BLaER1 treated with 17β-estradiol and CSF1 and Interleukin-3, amounts not matched to agents 10 nM and 100 nM (cell line): ENCODE results near the gene ADGRA1.
A peak's percentile ranks its signal among the peaks of the same experiment; 100 is the strongest.

Experiments
- H3K27ac ChIP-seq, 11 experiments: shearing (Covaris generic); formaldehyde crosslinking; 2 replicates each; pipeline ENCODE4 v1.8.1; 2022
- H3K27me3 ChIP-seq, 11 experiments: shearing (Covaris generic); formaldehyde crosslinking; 2 replicates each; pipeline ENCODE4 v1.8.1; 2022
- H3K36me3 ChIP-seq, 11 experiments: shearing (Covaris generic); formaldehyde crosslinking; 2 replicates each; pipeline ENCODE4 v1.8.1; 2022
- H3K4me1 ChIP-seq, 10 experiments: shearing (Covaris generic); formaldehyde crosslinking; 2 replicates each; pipeline ENCODE4 v1.8.1; 2022
- H3K4me2 ChIP-seq, 11 experiments: shearing (Covaris generic); formaldehyde crosslinking; 2 replicates each; pipeline ENCODE4 v1.8.1; 2022
- H3K4me3 ChIP-seq, 10 experiments: shearing (Covaris generic); formaldehyde crosslinking; 2 replicates each; pipeline ENCODE4 v1.8.1; 2022
- H3K9ac ChIP-seq, 11 experiments: shearing (Covaris generic); formaldehyde crosslinking; 2 replicates each; pipeline ENCODE4 v1.8.1; 2022
- H3K9me3 ChIP-seq, 11 experiments: shearing (Covaris generic); formaldehyde crosslinking; replicated peaks in 1 of 11; 2 replicates each; pipeline ENCODE4 v1.8.1; 2022
- H4K20me1 ChIP-seq, 11 experiments: shearing (Covaris generic); formaldehyde crosslinking; 2 replicates each; pipeline ENCODE4 v1.8.1; 2022
- Cebpa-rat ChIP-seq, 11 experiments: shearing (Covaris generic); IDR thresholded peaks; 2 replicates each; pipeline ENCODE4 v1.8.1; 2022

ADGRA1 gene

GRCh38 chr10:133162178-133162909 is 74.6 kb downstream of the ADGRA1 start:
- Histone ChIP-seq H3K4me2 (peak overlapping the region in 9 of 11 experiments; percentile 96 to 100 (median 100); a peak in 17 of 22 replicates), H4K20me1 (peaks cover 0 to 67% (median 33%) of the 10 kb centered on the region in 11 experiments; a peak in 16 of 22 replicates), H3K36me3 (no peaks in the 10 kb centered on the region), H3K27me3 (peaks cover 20 to 56% (median 42%) of the 10 kb centered on the region in 11 experiments; a peak in 21 of 22 replicates), H3K9ac (no peak overlapping the region), H3K9me3 (no peaks in the 10 kb centered on the region), H3K27ac (no peak overlapping the region), H3K4me3 (peak overlapping the region in 1 of 10 experiments; percentile 18; a peak in 2 of 20 replicates), H3K4me1 (peaks cover 12 to 57% (median 50%) of the 10 kb centered on the region in 10 experiments)
- TF ChIP-seq Cebpa-rat (IDR thresholded peaks at IDR 0.05) = no peak

GRCh38 chr10:133162910-133163856 is 75.5 kb downstream of the ADGRA1 start:
- Histone ChIP-seq H4K20me1 (peaks cover 0 to 63% (median 30%) of the 10 kb centered on the region in 11 experiments; a peak in 16 of 22 replicates), H3K9ac (no peak overlapping the region), H3K9me3 (no peaks in the 10 kb centered on the region), H3K4me3 (no peak overlapping the region), H3K36me3 (no peaks in the 10 kb centered on the region), H3K4me1 (peaks cover 12 to 66% (median 54%) of the 10 kb centered on the region in 10 experiments), H3K4me2 (peak overlapping the region in 9 of 11 experiments; percentile 21 to 100 (median 100); a peak in 18 of 22 replicates), H3K27ac (no peak overlapping the region), H3K27me3 (peaks cover 20 to 50% (median 42%) of the 10 kb centered on the region in 11 experiments; a peak in 21 of 22 replicates)
- no peak for TF ChIP-seq Cebpa-rat (IDR thresholded peaks at IDR 0.05)

- Histone ChIP-seq H3K9me3 (no peaks in the 10 kb centered on the region), H3K27me3 (peaks cover 20 to 40% (median 34%) of the 10 kb centered on the region in 11 experiments; a peak in 21 of 22 replicates), H3K4me2 (peak overlapping the region in 9 of 11 experiments; percentile 21 to 100 (median 100); a peak in 17 of 22 replicates), H4K20me1 (peaks cover 0 to 60% (median 29%) of the 10 kb centered on the region in 11 experiments; a peak in 16 of 22 replicates), H3K9ac (peak overlapping the region in 1 of 11 experiments; percentile 33; a peak in 1 of 22 replicates), H3K27ac (no peak overlapping the region), H3K4me3 (no peak overlapping the region), H3K4me1 (peaks cover 12 to 71% (median 63%) of the 10 kb centered on the region in 10 experiments), H3K36me3 (no peaks in the 10 kb centered on the region)
- TF ChIP-seq Cebpa-rat (IDR thresholded peaks at IDR 0.05) = no peak
Measured at GRCh38 chr10:133163889-133164815, 76.4 kb downstream of the ADGRA1 start.

GRCh38 chr10:133164816-133165555 is 77.3 kb downstream of the ADGRA1 start:
- H3K4me1 ChIP-seq = peaks cover 12 to 74% (median 66%) of the 10 kb centered on the region in 10 experiments
- H4K20me1 ChIP-seq = peaks cover 0 to 58% (median 25%) of the 10 kb centered on the region in 11 experiments; a peak in 16 of 22 replicates
- H3K36me3 ChIP-seq = no peaks in the 10 kb centered on the region
- peak overlapping the region in 1 of 11 experiments; percentile 33; a peak in 1 of 22 replicates for H3K9ac ChIP-seq
- H3K27ac ChIP-seq = no peak overlapping the region
- H3K9me3 ChIP-seq = no peaks in the 10 kb centered on the region
- no peak overlapping the region for H3K4me3 ChIP-seq
- peaks cover 20 to 35% (median 30%) of the 10 kb centered on the region in 11 experiments; a peak in 21 of 22 replicates for H3K27me3 ChIP-seq
- peak overlapping the region in 4 of 11 experiments; percentile 100; a peak in 9 of 22 replicates for H3K4me2 ChIP-seq
- TF ChIP-seq Cebpa-rat (IDR thresholded peaks at IDR 0.05) = no peak

- no peak for TF ChIP-seq Cebpa-rat (IDR thresholded peaks at IDR 0.05)
- no peak overlapping the region for H3K4me3 ChIP-seq
- no peaks in the 10 kb centered on the region for H3K9me3 ChIP-seq
- 0 out of 22 replicates have a peak overlapping the region, but pooled peaks of 1 of the 11 experiments have one; percentile 100 for H3K4me2 ChIP-seq
- peaks cover 15 to 32% (median 24%) of the 10 kb centered on the region in 11 experiments; a peak in 21 of 22 replicates for H3K27me3 ChIP-seq
- H3K9ac ChIP-seq = no peak overlapping the region
- H3K36me3 ChIP-seq = no peaks in the 10 kb centered on the region
- no peak overlapping the region for H3K27ac ChIP-seq
- peaks cover 0 to 54% (median 20%) of the 10 kb centered on the region in 11 experiments; a peak in 16 of 22 replicates for H4K20me1 ChIP-seq
- peaks cover 7 to 73% (median 65%) of the 10 kb centered on the region in 10 experiments for H3K4me1 ChIP-seq
Measured at GRCh38 chr10:133165556-133166503, 78.1 kb downstream of the ADGRA1 start.

- Histone ChIP-seq H4K20me1 (peaks cover 0 to 47% (median 13%) of the 10 kb centered on the region in 11 experiments; a peak in 16 of 22 replicates), H3K27me3 (peaks cover 9 to 26% (median 18%) of the 10 kb centered on the region in 11 experiments; a peak in 21 of 22 replicates), H3K9me3 (no peaks in the 10 kb centered on the region), H3K9ac (no peak overlapping the region), H3K27ac (no peak overlapping the region), H3K4me2 (no peak overlapping the region), H3K36me3 (no peaks in the 10 kb centered on the region), H3K4me3 (no peak overlapping the region), H3K4me1 (peaks cover under 1 to 67% (median 59%) of the 10 kb centered on the region in 10 experiments)
- TF ChIP-seq Cebpa-rat (IDR thresholded peaks at IDR 0.05) = no peak
Measured at GRCh38 chr10:133166504-133166827, 78.7 kb downstream of the ADGRA1 start.
